A204.1 (cell line): Measurements from ENCODE around the gene BAG5.

ENCODE experiments used
- FAIRE-seq: peaks from 2 replicates; lab custom pipeline; 2012; peaks lifted over from hg19 to GRCh38; lab: Jason Lieb, UNC

Gene BAG5

DNA sequence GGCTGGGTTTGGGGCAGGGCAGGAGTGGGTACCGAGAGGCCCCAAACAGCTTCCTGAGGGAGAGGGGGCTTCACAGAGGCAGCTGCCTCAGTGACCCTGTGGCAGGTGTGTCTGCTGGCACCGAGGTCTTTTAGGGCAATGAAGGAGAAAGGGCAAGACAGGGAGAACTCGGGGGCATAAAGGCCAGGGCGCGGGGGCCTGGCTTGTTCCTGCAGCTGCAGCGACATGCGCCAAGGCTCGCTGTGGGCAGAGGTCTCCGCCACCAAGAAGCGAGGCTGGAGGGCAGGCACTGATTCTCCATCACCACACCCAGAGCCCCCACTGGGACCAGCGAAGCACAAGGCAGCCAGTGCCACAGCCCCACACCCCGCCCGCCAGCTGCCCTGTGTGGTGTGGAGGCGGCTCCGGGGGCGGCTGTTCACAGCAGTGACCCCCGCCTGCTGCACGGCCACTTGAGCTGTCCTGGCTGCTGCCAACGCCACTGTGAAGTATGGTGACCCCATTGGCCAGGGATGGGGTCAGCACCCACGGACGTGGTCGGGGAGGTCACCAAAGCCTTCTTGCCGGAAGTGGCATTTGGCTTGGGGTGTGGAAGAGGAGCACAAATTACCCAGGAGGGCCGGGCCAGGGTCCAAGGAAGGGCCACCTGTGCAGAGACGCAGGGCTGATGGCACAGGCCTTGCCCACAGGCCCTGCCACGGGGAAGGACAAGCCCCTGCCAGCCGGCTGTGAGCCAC is 16.4 kb downstream of the BAG5 start:
- FAIRE-seq, result no peak

DNA sequence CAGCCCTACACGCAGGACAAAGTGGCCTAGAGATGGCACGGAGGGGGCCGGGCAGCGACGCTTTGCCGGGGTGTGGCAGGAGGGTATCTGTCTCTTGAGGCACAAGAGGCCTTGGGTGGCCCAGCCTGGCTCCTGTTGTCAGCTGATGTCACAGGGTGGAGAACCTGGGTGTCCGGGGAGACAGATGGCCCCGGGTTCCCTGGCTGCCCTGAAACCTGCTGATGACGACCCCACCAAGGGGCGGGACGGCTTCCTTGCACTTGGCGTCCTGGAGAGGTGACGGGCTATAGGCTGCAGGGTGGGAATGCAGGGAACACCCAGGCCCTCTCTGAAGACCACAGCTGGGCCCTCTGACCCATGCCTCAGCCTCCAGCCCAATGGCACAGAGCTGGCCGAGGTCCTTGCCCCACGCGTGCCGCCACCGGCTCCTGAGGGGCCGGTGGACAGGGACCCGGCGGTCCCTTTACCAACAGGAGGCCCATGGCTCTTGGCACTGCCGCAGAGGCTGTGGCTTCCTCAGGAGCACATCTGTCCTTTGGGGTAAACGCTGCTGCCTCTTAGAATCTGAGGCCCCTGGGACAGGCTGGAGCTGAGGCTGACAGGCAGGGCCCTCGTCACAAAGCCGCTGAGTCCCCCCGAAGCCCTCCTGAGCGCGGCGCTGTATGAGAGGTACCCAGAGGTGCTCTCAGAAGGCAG is 17.1 kb downstream of the BAG5 start:
- FAIRE-seq, result no peak

DNA sequence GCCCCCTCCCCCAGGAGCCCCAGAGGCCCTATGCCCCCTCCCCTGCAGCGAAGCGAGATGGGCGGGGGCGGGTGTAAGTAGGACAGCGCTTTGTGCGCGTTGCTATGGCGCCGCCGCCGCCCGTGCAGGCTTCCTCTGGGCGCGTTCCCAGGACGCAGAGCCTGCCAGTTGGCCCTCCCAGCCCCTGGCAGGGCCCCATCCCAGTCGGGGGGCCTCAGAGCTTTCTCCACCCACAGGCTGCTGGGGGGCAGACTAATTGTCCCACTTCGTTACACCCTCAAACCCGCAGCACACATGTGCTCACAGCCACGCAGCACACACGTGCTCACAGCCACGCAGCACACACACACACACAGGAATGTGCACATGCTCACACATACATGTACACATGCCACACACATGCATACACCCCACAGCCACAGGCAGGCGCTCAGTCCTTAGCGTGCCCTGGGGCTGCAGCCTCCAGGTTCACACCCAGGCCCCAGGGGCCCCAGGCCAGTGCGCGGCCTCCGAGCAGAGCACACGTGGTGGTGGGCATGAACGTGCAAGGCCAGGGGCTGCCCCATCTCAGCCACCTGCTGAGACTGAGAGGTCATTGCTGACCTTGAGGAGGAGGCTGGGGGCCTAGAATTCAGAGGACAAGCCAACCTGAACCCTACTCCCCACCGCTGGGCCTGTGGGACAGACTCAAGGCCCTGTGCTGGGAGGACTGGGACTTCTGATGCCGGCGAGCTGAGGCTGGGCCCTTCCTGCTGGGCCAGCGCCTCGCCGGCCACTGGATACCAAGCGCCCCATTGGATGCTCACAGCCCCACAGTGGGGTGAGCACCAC is 17.9 kb downstream of the BAG5 start:
- FAIRE-seq, result no peak

DNA sequence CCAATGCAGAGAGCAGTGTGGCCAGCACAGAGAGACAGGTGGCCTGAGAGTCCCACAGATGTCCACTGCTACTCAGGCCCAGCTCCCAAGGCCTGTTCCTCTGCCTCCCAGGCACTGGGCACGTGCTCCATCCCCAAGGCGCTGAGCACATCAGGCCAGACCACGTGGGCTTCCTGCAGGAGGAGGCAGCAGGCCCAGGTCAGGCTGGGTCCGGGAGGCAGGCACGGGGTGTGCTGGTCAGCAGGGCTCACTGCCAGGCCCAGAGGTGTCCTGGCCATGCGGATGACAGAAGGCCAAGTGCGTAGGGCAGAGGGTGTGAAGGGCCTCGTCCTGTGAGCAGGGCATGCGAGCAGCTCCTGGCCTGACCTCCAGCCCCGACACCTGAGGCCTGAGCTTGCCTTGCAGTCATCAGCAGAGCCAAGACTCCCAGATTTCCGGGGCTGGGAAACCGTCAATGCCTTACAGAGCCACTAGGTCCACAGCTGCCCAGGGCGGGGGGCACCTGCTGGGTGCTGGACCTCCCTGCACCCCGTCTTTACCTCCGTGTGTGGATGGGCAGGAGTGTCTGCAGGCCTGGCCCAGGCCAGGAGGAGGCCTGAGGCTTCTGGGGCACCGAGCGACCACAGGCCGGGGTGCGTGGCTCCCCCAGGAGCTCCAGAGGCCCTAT is 18.6 kb downstream of the BAG5 start:
- no peak for FAIRE-seq

DNA sequence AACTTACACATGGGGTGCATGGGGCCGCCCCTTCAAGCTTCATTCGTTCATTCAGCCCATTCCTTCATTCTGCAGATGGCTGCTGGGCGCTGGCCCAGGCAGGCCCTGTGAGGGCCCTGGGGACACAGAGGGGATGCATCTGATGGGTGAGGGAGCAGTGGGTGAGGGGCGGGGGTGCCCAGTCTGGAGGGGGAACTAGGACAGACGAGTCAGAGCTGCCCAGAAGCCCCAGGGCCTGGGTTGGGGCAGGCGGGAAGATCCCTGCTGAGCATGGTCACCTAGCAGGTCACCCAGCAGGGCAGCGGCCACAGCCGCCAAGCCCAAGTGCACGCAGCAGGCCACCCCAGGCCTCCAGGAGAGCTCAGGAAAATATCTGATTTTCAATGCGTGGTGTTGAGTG is 19.3 kb downstream of the BAG5 start:
- FAIRE-seq, result no peak

DNA sequence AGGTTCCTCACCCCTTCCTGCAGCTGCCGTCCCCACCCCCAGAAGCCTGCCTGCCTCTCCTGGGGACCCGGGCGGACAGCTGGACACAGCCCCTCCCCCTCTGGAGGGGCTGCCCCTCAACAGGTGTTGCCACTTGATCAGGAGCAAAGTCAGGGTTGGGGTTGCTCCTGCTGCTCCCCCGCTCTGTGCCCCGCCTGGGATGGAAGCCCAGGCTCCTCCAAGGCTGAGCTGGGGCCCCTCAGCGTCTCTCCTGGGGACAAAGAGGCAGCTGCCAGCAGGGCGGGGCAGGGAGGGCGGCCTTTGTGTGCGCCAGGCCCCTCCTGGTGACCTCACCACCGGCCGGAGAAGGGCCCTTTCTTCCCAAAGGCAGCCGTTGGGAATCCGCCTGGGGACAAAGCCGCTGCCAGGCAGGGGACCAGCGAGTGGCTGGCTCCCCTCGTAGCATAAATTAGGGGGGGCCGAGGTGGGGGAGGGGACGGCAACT is 19.8 kb downstream of the BAG5 start:
- no peak for FAIRE-seq

- no peak for FAIRE-seq
Observed at GRCh38 chr14:103541709-103542604, 20.5 kb downstream of the BAG5 start.

- FAIRE-seq, result no peak
Observed at GRCh38 chr14:103540821-103541708, 21.4 kb downstream of the BAG5 start.

DNA sequence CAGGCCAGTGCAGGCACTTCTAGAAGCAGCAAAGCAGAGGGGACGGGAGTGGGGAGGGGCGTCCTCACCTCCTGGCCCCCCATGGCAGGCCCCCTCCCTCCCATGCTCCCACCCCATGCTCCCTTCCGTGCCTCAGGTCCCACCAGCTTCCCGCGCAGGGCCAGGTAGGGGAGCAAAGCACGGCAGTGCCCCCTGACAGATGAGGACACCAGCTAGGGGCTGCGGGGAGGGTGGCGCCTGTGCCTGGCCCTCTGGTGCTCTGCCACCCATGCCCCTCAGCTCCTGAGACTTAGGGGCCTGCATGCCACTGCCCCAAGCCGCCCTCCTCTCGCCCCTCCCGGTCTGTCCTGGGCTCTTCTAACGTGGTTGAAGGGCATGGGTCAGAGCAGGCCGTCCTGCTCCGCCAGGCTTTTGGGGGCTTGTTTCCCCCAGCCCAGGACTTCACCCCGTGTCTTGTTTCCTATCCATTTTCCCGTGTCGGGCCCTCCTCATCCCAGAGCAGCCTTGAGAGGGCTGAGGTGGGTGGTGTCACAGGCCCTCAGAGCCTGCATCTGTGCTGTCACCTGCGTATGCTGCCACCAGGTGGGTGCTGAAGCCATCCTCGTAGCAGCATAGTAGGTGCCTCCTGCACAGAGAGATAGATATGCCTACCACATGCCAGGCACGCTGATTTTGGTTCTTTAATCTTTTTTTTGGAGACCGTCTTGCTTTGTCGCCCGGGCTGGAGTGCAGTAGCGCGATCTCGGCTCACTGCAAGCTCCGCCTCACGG is 23.2 kb downstream of the BAG5 start:
- no peak for FAIRE-seq

GRCh38 chr14:103538291-103539055 is 24.0 kb downstream of the BAG5 start:
- FAIRE-seq, result no peak

- FAIRE-seq, result no peak
Observed at GRCh38 chr14:103537175-103537990, 25.1 kb downstream of the BAG5 start.

GRCh38 chr14:103536693-103537092 is 25.8 kb downstream of the BAG5 start:
- FAIRE-seq, result no peak

DNA sequence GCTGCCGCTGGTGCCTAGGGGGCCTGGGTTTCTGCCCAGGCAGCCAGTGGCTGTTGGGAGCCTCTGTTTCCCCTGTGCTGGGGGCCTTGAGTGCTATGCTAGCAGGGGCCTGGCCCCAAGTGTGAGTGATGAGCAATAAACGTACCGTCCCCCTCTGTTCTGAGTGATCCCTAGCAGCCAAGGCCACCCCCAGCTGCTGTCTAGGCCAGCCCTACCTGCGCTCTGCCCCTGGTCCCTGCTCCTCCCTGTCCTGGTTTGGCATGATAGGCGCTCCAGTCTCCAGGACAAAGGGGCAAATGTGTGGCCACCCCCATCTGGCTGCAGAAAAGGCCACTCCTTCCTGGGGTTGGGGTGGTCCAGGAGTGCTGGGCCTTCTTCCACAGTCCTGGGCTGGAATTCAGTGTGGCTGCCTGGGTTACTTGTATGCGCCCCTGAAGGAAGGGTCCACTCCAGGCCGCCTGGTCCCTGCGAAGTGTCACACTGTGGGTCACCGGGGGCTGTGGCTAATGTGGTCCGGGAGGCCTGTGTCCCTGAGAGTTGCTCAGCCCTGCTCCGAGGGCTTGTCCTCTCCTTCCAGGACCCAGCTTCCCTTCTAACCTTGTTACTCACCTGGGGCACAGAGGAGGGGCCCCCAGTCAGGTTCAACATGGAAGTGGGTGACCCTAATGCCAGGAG is 26.4 kb downstream of the BAG5 start:
- FAIRE-seq, result no peak

DNA sequence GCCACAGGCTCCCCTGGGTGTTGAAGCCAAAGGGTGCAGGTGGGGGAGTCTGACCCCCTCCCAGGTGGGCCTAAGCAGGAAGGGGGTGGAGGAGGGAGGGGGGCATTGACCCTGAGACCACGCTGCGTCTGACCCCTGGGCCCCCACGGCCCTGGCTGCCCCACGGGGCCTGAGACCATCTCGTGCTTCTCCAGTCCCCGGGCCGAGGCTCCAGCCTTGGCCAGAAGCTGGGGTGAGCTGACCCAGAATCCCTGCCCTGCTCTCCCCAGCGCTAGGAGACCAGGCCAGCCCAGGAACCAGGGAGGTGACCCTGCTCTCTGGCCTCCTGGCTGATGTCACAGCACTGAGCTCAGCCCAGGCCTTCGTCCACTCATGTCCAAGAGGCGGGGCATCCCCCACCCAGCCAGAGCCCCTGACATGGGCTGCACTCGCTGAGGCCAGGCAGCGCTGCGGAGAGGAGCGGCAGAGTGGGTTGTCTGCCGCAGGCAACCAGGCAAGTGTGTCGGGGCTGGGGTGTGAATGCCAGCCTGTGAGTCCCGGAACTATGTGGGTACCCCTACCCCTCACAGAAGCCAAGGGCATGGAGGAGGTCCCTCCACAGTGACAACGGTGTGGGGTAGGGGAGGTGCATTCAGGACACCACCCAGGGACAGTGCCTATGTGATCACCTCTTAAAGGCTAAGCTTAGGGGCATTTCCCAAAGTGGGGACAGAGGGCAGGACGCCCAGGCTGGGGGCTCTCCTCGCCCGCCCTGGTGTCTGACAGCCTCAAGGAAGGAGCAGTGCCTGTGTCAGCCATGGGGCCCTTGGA is 27.2 kb downstream of the BAG5 start:
- FAIRE-seq, result no peak

DNA sequence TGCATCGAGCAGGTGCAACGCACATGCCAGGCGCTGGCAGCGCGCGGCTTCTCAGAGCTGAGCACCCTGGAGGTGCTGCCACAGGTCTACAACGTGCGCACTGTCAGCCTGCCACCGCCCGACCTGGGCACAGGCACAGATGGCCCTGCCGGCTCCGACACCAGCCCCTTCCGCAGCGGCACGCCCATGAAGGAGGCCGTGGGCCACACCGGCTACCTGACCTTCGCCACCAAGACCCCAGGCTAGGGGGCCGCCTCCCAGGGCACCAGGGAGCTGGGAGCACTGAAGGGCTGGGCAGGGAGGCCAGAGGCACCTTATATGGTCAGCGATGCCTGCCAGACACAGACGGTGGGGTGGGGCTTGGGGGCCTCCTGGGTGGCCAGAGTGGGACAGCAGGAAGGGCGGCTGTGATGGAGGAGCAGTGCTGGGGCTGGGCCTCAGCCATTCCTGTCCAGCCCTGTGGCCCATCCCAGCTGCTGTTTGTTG is 27.8 kb downstream of the BAG5 start:
- no peak for FAIRE-seq

DNA sequence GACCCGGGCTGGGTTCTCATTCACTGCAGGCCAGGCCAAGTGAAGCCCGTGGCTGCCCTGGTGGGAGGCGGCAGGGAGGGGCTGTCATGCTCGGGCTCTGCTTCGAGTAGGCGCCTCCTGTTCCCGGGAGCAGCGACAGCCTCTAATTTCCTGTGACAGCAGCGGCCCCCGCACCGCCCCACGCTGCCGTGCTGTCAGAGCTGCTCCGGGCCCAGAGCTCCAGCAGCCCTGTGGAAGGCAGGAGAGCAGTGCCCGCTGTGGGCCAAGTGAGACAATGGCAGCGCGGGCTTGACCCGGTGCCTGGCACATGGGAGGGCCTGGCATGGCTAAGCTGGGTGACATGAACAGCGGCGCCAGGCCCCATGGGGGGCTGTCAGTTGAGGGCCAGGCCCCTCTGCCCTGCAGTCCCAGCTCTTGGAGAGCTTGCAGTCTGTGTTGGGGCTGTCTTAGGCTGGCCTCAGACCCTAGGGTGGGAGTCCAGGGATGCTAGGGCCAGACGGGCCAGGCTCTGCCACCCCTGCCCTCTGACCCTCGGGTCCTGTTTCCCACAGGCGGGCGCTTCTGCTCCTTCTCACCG is 28.4 kb downstream of the BAG5 start:
- FAIRE-seq, result no peak
